ENCODE results near the gene LIN28A.

Gene LIN28A

GRCh38 chr1:26438041-26438440 is 27.4 kb downstream of the LIN28A start:
- no peak for DNase-seq

- DNase-seq, result no peak
These were observed 29.6 kb downstream of the LIN28A start for GRCh38 chr1:26440259-26440658.

- no peak for DNase-seq
These were observed 39.3 kb downstream of the LIN28A start for GRCh38 chr1:26449868-26450267.

GRCh38 chr1:26450908-26451307 is 40.3 kb downstream of the LIN28A start:
- DNase-seq, result no peak

- no peak for DNase-seq
These were observed 42.0 kb downstream of the LIN28A start for GRCh38 chr1:26452459-26453183.

GRCh38 chr1:26459148-26459547 is 48.5 kb downstream of the LIN28A start:
- DNase-seq, result no peak

- no peak for DNase-seq
These were observed 49.0 kb downstream of the LIN28A start for GRCh38 chr1:26459573-26460031.

- peak; percentile 87 for DNase-seq
These were observed 58.3 kb downstream of the LIN28A start for GRCh38 chr1:26468911-26469310.

GRCh38 chr1:26469558-26469957 is 58.9 kb downstream of the LIN28A start:
- peak; percentile 95 for DNase-seq

- peak; percentile 77 for DNase-seq
These were observed 60.4 kb downstream of the LIN28A start for GRCh38 chr1:26470878-26471497.

GRCh38 chr1:26471498-26472319 is 61.1 kb downstream of the LIN28A start:
- DNase-seq, result no peak

- DNase-seq, result peak; percentile 95
These were observed 61.8 kb downstream of the LIN28A start, which contains the start of gene HMGN2 for GRCh38 chr1:26472320-26472900. Gene HMGN2, plus strand, starts transcription at chr1:26472440. Its CDS starts 173 bp downstream, at chr1:26472613.

GRCh38 chr1:26472901-26473845 is 62.6 kb downstream of the LIN28A start:
- peak; percentile 93 for DNase-seq

GRCh38 chr1:26474818-26475217 is 64.2 kb downstream of the LIN28A start:
- DNase-seq, result no peak

- no peak for DNase-seq
These were observed 65.4 kb downstream of the LIN28A start for GRCh38 chr1:26475989-26476388.

GRCh38 chr1:26476958-26477357 is 66.3 kb downstream of the LIN28A start:
- no peak for DNase-seq

- DNase-seq, result peak; percentile 44
These were observed 67.0 kb downstream of the LIN28A start for GRCh38 chr1:26477446-26478152.

- DNase-seq, result peak; percentile 14
These were observed 67.5 kb downstream of the LIN28A start for GRCh38 chr1:26478159-26478558.

GRCh38 chr1:26478988-26479387 is 68.4 kb downstream of the LIN28A start:
- DNase-seq, result no peak

All from NCI-H69 (cell line).